ENCODE results near the gene SLU7.
A peak's percentile ranks its signal among the peaks of the same experiment; 100 is the strongest.
"Not testable (repeated sequence)": the region's sequence is repeated elsewhere in the genome, so short reads cannot be mapped to it uniquely, and the experiment has no call there.

SLU7 gene

DNA sequence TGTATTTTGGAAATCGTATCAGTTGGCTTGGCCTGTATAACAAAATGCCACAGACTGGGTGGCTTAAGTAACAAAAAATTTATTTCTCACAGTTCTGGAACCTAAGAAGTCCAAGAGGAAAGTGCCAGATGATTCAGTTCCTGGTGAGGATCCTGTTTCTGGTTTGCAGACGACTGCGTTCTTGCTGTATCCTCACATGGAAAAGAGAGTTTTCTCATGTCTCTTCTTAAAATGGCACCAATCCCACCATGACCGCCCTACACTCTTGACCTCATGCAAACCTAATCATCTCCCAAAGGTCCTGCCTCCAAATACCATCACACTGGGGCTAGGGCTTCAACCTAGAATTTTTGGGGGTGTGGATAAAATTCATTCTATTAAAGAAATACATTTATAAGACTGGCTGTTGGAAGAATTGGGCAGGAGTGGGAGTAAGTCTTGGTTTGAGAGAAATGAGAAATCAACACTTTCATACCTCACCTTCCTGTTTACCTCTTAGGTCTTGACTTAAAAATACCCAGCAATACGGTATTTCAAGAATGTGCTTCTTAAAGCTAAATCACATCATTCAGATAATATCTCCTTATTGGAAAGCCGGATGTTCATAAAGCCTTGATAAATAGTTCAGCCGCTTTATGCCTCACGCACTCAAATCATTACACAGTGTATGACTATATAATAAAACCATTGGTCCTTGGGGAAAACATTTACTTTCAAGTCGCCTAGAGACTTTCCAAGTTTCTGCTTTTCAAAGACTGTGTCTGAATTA, 31.5 kb upstream of the SLU7 start:
- no peak for DNase-seq

DNA sequence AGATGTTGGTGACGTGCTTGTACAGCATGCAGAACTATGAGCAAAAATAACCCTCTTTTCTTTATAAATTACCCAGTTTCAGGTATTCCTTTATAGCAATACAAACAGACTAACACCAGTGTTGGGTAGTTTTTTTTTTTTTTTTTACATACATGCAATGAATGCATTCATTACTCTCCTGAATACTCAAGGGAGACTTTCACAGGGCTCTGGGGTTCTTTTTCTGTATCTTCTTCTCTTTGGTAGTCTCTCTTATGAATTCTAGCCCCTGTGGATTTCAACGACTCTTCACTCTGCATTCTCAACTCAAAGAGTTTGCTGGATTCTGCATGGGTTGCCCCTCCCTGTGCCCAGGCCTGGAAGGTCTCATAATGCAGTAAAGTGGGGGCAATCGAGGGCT, 30.6 kb upstream of the SLU7 start:
- no peak for DNase-seq

DNA sequence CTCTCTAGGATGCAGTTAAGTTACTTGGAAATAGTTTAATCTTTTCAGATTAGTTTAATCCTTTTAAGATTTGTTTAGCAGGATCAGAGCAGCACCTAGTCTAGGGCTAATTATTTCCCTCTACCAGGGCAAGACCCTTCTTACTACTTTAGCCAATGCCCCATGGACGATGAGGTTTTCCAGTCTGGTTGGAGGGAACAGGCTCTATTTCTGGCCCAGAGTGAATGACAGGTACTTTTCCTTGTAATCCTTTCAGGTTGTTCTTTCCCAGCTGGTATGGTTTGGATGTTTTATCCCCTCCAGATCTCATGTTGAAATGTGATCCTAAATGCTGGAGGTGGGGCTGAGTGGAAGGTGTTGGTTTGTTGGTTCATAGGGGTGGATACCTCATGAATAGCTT, 30.0 kb upstream of the SLU7 start:
- no peak for DNase-seq

DNA sequence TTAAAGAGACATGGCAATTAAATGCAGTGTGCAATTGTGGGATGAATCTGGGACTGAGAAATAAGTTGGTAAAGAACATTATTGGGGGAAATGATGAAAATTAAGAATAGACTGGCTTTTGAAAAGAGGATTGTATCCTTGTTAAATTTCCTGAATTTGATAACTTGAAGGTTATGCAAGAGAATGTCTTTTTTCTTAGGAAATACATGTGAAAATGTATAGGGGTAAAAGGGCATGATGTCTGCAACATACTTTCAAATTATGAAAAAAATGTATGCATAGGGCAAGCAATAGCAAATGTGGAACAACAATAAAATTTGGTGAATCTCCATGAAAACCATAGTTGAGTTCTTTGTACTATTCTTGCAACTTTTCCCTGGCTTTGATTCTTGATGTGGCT, 26.9 kb upstream of the SLU7 start:
- DNase-seq, result no peak

DNA sequence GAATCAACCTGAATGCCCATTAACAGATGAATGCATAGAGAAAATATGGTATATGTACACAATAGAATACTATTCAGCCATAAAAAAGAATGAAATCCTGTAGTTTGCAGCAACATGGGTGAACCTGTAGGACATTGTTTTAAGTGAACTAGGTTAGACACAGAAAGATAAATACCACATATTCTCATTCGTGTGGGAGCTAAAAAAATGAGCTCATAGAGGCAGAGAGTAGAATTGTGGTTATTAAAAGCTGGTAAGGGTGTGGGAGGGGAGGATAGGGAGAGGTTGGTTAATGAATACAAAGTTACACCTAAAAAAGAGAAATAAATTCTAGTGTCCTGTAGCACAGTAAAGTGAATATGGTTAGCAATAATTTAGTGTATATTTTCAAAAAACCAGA, 26.3 kb upstream of the SLU7 start:
- DNase-seq, result no peak

DNA sequence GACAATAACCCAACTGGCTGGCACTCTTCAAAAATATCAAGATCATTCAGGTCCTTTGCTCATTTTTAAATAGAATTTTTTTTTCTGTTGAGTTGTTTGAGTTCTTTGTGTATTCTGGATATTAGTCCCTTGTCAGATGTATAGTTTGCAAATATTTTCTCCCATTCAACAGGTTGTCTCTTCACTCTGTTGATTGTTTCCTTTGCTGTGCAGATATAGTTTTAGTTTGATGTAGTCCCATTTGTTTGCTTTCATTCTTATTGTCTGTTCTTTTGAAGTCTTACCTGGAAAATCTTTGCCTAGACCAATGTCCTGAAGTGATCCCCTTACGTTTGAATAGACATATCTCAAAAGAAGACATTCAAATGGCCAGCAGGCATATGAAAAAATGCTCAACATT, 25.5 kb upstream of the SLU7 start:
- DNase-seq, result no peak

DNA sequence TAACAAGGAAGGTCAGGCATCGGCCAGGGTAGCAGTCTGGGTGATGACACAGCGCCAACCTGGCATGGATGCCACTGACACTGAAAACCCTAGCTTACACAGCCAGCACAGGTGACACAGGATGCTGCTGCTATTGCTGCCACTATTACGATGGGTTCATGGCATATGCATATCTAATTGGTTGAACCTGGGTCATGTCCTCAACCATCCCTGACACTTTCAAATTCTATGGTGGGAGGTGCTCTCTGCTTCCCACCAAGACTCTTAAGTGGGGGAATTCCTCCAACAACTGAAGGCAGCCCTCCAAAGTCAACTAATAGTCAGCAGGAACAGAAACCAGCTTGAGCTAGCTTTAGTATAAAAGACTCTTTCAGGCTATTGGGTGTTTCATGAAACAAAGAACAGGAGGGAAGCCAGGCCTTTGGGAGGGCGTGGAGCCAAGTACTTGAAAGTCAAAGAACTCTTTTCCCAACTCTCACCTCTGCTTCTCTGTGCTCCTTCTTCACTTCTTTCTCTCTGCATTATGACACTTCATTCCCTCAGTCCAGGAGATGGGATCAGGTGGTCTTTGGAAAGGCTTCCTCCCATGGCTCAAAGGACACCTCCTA, 24.0 kb upstream of the SLU7 start:
- DNase-seq, result no peak

DNA sequence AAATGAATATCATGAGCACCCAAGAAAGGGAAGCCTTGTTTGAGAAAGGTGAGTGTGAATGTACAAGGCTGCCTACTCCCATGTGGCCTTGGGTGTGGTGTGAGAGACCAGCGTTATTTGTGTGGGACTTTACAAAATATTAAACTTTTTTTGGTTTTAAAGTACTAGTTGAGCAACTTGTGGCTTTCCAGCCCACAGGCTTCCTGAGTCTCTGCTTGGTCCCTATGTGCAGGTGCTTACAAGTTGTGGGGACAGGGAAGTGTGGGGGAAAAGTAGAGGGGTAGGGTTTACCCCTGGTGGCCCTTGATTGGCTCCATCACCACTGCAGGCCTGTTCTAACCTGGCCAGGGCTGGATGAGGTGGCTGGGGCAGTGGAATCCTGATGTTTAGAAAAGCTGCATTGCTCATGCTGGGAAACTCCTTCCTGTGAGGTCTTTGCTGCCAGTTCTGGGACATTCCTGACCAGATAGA, 22.5 kb upstream of the SLU7 start:
- DNase-seq, result no peak

DNA sequence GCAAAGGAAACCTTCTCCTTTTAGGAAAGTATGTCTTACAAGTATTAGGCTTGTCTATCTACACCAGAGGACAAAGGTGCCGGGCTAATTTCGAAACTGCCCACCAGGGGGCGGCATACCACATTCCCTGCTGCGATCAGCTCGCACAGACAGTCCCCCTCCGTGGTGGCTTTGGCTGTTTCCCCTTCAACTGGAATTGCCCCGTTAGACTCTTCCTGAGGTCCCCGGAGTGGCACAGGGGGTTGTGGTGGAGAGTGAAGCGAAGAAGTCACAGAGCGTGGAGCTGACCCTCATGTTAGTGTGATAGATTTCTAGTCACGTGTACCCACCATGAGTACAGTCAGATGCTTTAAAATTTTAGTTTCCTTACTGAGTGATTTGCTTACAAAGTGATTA, 20.3 kb upstream of the SLU7 start:
- peak; percentile 93 for DNase-seq

DNA sequence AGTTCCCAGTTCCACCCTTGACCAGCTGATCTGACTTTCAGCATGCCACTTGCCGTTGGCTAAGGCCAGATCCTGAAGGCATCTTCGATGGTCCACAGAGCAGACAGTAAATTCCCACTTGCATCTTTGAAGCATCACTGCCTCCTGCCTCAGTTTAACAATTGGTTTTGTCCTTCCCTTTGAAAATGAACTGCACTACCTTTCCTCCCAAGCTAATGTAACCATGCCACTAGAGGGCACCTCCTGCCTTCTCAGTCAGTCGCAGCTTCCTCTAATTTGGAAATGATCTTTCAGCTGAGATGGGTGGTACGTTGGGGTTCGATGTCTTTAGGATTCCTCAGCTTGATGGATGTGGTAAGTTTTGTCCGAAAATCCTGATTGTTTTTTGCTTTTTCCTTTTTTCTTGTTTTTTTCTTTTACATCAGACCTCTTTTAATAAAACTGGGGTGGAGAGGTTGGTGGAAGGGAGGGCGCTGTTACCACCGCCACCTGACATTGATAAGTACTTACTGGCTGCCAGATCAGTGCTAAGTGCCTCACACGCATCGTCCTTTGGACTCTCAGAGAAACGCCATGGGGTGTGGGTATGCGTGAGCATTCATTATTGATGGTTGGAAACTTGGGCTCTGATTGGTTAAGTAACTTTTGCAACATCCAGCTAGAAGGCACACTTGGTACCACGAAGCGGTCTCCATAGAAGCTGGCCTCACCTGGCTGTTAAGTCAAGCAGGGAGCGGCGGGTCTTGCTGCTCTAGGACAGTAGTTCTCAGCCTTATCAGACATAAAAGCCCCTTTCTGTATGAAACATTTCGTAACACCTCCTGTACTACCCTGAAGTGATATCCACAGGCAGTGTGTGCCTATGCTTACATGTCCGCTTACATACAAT, 19.7 kb upstream of the SLU7 start:
- DNase-seq, result peak; percentile 48

DNA sequence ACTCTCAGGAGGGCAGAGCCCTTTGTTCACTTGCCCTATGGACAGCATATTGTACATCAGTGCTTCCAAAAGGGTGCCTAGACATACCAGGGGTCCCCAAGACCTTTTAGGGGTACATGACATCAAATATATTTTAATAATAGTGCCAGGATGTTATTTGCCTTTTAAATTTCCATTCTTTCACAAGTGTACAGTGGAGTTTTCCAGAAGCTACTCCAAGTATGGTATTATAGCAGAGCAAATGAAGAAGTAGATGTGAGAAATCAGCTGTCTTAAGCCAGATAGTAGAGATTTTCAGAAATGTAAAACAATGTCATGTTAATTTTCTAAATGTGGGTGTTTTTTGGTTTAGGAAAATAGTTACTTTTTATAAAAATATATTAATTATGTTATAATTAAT, 18.4 kb upstream of the SLU7 start:
- no peak for DNase-seq

DNA sequence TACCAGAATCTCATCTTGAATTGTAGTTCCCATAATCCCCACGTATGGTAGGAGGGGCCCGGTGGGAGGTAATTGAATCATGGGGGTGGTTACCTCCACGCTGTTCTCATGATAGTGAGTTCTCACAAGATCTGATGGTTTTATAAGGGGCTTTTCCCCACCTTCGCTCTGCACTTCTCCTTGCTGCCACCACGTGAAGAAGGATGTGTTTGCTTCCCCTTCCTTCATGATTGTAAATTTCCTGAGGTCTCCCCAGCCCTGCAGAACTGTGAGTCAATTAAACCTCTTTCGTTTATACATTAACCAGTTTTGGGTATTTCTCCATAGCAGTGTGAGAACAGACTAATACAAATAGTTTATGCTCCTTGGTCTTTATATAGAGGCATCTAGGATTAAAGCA, 17.8 kb upstream of the SLU7 start:
- DNase-seq, result not testable (repeated sequence)

DNA sequence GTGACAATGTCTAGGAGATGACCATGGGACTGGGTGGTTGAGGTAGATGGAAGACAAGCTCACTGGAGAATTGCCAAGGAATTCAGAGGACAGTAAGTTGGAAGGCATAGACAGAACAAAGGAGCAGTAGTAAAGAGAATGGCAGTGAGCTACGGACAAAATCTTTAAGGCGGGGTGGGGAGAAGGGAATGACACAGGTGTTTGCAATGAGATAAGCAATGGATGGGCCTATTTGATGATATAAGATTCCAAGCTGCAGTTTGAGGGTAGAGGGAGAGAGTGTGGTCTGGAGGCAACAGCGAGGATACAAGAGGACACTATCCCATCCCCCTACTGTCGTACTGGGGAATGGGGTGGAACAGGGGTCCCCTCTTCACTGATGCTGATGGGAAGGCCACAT, 17.1 kb upstream of the SLU7 start:
- no peak for DNase-seq

DNA sequence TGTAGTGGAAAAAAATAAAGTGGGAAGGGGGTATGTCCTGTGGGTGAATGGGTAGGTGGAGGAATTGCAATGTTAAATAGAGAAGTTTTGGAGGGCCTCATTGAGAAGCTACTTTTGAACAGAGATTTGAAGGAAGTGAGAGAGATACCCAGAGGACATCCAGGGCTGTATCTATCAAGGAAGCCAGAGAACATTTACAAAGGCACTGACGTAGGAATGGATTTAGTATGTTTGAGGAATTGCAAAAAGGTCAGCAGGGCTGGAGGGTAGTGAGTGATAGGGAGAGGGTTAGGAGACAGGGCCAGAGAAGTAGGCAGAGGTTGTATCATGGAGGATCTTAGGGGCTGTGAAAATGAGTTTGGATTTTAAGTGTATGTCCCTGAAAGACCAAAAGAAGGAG, 16.7 kb upstream of the SLU7 start:
- DNase-seq, result no peak

DNA sequence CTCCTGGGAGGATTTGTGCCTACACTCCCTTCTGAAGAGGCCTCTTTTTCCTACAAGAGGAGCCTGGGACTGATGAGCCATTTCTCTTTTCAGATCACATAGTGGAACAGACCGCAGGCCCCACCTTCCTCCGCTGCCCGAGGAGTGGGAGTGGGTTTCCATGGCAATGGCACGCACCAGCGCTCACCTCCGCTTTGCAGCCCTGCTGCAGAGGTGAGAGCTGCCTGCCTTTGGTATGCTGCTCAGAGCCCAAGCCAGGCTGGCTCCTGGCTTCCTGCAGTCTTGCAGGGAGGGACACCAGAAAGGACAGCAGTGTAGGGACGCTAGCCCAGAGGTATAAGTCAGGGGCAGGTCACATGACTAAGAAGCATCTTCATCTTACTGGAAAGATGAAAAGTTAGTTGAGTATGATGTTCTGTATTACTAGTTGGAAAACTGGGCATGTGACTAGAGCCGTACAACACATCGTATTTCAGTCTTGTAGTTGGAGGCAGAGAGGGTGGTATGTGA, 15.2 kb upstream of the SLU7 start:
- no peak for DNase-seq

DNA sequence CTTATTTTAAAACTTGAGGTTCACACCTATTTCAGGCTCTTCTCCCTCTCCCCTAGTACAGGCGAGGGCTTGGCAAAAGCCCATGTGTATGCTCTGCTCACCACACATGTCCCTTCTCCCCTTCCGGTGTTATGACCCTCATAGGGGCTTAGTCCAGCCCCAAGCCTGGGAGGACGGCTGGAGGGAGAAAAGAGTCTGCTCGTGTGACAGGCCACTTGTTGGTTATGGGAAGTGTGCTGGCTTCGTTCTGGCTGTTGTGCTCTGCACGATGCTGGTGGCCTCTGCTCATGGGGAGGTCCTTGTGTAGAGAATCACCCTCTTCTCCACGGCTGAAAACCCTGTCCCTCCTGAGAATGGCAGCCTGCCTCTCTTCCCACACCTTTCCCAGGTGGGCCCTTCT, 13.9 kb upstream of the SLU7 start:
- DNase-seq, result no peak

DNA sequence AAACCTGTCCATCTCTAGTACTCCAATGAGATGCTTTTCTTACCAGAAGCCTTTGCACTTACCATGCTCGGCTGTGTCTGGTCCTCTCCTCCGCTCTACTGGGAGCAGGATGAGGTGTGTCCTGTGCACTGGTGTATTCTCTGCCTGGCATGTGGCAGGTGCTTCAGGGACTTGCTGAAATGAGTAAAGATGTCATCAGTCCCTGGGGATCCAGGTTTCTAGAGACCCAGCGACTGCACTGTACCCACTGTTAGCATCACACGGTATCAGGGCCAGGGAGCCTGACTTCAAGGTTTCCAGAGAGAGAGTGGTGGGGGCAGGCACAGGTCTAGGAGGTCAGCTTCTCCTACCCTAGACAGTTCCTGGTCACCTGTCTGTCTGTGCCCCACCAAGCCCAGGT, 13.3 kb upstream of the SLU7 start:
- no peak for DNase-seq

DNA sequence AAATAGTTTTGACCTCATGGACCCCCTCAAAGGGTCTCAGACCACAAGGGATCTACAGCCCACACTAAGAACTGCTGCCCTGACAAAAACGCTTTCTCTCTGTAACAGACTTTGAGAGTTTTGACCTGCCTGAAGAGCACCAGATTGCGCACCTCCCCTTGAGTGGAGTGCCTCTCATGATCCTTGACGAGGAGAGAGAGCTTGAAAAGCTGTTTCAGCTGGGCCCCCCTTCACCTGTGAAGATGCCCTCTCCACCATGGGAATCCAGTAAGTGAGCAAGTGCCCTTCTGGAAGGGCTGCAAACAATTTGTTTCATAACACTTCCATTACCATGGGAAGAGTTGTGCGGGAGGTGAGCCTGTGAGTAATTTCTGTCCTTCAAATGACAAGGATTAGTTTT, 8.7 kb upstream of the SLU7 start:
- DNase-seq, result no peak

DNA sequence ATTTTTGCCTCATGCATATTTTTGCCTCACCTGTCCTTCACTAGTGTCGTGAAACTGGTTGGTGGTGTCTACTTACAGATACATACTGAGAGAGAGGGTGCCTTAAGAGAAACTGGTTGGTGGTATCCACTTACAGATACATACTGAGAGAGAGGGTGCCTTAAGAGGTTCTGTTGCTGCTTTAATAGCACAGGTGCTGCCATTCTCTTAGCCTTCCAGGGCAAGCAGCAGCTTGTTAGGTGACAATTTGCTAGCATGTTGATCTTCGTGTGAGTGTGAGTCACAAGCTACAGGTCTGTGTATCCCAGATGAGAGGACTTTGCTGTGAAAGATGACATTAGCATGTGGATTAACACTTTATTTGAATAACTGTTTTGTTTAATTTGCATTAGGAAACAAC, 4.2 kb upstream of the SLU7 start:
- DNase-seq, result no peak

DNA sequence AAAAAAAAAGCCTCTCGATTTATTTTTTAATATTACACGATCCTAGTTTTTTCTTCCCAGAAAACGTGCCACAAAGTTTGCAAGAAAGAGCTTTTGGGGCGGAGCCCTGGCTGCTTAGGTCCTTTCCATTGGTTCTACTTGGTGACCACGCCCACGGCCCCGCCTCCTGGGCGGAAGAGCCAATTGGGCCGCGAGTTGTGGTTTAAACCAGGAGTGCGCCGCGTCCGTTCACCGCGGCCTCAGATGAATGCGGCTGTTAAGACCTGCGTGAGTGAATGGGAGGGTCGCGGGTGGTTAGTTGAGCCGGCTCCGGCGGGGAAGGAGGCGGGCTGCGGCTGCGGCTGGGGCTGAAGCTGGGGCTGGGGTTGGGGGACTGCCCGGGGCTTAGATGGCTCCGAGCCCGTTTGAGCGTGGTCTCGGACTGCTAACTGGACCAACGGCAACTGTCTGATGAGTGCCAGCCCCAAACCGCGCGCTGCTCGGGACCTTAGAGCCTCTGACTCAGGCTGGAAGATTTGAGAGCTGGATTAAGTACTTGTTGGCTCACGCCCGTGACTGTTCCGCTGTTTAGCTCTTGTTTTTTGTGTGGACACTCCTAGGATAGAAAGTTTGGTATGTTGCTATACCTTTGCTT, 2.9 kb upstream of the SLU7 start, which contains the start of gene PTTG1:
PTTG1 (plus strand) TSS at position 231 of the 634 bp plus-strand sequence. CDS start 458 bp downstream, outside the sequence.
- DNase-seq, result peak; percentile 86

DNA sequence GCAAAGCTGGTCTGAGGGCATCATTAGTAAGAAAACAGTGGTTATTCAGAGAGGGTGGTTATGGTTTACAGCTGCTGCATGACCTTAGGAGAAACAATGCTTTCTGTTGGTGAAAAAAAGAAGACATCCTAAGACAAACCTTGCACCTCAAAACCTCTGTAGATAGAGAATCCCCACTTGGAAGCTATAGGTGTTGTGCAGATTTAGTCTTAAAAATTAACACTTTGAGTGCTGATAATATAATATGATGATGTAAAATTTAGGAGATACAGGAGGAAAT, 1.4 kb upstream of the SLU7 start:
- DNase-seq, result no peak

DNA sequence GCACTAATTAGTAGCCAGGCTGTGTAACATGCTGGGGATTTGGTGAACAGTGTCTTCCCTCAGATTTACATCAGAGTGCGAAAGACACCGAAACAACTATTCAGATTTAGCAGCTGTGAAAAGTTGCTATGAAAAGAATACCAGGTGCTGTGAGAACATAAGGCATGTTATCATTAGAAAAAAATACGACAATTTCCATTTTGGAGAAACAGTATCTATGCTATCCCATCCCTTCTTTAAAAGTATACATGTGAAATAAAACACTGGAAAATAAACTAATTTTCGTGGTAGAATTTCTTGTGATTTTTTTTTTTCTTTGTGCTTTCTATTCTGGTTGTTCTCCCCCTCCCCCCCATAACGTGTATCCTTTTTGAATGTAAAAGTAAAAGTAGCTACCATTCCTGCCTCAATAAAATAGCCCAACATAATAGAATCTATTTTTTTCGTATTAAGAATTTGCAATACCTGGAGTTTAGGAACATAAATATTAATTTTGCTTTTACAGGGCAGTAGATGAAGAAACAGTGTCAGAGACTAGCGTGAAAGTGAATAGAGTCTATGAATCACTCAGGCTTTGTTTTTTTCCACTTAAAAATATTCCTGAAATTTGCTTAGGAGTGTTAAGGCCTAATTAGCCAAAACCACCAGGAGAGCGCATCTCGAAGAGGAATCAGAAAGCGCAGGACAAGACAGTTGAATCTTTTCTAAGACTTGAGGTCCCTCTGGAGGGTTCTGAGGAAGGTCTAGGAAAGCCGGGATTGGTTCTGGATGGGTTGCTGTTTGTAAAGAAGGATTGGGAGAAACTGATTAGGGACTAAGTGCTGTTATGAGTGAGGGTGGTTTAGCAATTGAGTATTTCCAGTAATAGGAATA, 813 bp upstream of the SLU7 start:
- no peak for DNase-seq
